Ishikawa (cell line): ENCODE data around the gene CMTM2.

Experiments
- EP300 ChIP-seq: IDR thresholded peaks from 2 replicates; pipeline ENCODE4 v1.6.1; 2012; ENCODE audit warnings: borderline replicate concordance
- MAX ChIP-seq: IDR thresholded peaks from 2 replicates; pipeline ENCODE4 v1.6.1; 2012

GRCh38 chr16:66635406-66635805 lies 56.1 kb downstream of the CMTM2 start:
- no peak for TF ChIP-seq MAX
- TF ChIP-seq EP300: no peak
